ENCODE measurements around the gene STX11. TPM values are rescaled to one million over a fixed set of nuclear protein-coding genes. Genes with fewer than 3 reads are reported as not detected.

Gene STX11
- total RNA-seq, 3 donors from 2014 or later, result 0.84 to 2.7 (median 2.5) TPM

GRCh38 chr6:144156338-144156737 is 6.0 kb downstream of the STX11 start:
- H3K36me3 ChIP-seq (ENCODE audit: low read depth), result no peaks in the 10 kb centered on the region
- TF ChIP-seq, protein P1, sequence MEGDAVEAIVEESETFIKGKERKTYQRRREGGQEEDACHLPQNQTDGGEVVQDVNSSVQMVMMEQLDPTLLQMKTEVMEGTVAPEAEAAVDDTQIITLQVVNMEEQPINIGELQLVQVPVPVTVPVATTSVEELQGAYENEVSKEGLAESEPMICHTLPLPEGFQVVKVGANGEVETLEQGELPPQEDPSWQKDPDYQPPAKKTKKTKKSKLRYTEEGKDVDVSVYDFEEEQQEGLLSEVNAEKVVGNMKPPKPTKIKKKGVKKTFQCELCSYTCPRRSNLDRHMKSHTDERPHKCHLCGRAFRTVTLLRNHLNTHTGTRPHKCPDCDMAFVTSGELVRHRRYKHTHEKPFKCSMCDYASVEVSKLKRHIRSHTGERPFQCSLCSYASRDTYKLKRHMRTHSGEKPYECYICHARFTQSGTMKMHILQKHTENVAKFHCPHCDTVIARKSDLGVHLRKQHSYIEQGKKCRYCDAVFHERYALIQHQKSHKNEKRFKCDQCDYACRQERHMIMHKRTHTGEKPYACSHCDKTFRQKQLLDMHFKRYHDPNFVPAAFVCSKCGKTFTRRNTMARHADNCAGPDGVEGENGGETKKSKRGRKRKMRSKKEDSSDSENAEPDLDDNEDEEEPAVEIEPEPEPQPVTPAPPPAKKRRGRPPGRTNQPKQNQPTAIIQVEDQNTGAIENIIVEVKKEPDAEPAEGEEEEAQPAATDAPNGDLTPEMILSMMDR (IDR thresholded peaks at IDR 0.05), result no peak
- no peaks in the 10 kb centered on the region for H3K9me3 ChIP-seq
- no peak overlapping the region for H3K4me3 ChIP-seq
- no peaks in the 10 kb centered on the region for H3K4me1 ChIP-seq (ENCODE audit: low read depth)
- ATAC-seq (no peak), DNase-seq (no peak)
- intact Hi-C loops (cut with DNase I, micrococcal nuclease), result no loop called here

- intact Hi-C loops (cut with DNase I, micrococcal nuclease), result no loop called here
- Histone ChIP-seq H3K36me3 (ENCODE audit: low read depth) (no peaks in the 10 kb centered on the region), H3K4me3 (no peak overlapping the region), H3K9me3 (no peaks in the 10 kb centered on the region), H3K4me1 (ENCODE audit: low read depth) (no peaks in the 10 kb centered on the region)
- DNase-seq (no peak), ATAC-seq (no peak)
- TF ChIP-seq, protein P1 (IDR thresholded peaks at IDR 0.05), result no peak
Observed at GRCh38 chr6:144156991-144157390, 6.7 kb downstream of the STX11 start.

GRCh38 chr6:144158133-144158532 is 7.8 kb downstream of the STX11 start:
- no peaks in the 10 kb centered on the region for H3K4me1 ChIP-seq (ENCODE audit: low read depth)
- no peaks in the 10 kb centered on the region for H3K9me3 ChIP-seq
- intact Hi-C loops (cut with DNase I, micrococcal nuclease), result no loop called here
- TF ChIP-seq, protein P1 (IDR thresholded peaks at IDR 0.05), result no peak
- H3K36me3 ChIP-seq (ENCODE audit: low read depth), result no peaks in the 10 kb centered on the region
- ATAC-seq (no peak), DNase-seq (no peak)
- H3K4me3 ChIP-seq, result no peak overlapping the region

DNA sequence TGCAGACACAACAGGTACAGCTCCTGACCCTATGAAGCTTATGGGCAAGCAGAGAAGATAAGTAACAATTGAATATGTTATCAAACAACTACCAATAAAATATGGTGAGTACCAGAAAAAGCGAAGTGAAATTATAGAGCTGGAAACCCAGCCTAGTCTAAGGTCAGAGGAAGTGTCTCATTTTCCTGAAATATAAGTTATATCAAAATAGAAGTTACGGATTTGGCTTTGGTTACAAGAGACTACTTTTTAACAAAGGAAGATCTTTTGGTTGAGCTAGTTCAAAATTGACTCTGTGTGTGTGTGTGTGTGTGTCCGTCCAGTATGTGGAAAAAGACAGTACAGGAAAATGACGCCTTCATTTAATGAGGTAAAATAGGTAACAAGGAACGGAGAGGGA is 8.9 kb downstream of the STX11 start:
- TF ChIP-seq, protein P1 (IDR thresholded peaks at IDR 0.05), result no peak
- no peaks in the 10 kb centered on the region for H3K36me3 ChIP-seq (ENCODE audit: low read depth)
- H3K9me3 ChIP-seq, result no peaks in the 10 kb centered on the region
- no peaks in the 10 kb centered on the region for H3K4me1 ChIP-seq (ENCODE audit: low read depth)
- no peak for DNase-seq
- intact Hi-C loops (cut with DNase I, micrococcal nuclease), result no loop called here
- no peak for ATAC-seq
- H3K4me3 ChIP-seq, result no peak overlapping the region

DNA sequence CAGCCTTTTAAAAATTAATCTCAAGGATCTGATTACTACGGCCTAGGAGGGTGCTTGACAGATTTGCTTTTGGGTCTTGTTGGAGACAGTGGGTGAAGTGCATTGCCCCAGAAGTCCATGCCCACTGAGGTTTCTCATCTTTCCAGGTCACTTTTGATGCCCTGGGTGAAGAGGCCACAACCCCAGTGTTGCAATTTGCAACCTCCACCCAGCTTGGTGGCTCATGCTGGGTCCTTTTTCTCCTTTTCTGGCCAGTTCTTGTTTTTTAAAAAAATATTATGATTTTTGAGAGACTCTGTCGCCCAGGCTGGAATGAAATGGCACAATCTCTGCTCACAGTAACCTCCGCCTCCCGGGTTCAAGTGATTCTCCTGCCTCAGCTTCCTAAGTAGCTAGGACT is 9.4 kb downstream of the STX11 start:
- TF ChIP-seq, protein P1 (IDR thresholded peaks at IDR 0.05), result no peak
- Histone ChIP-seq H3K9me3 (no peaks in the 10 kb centered on the region), H3K4me3 (no peak overlapping the region), H3K4me1 (ENCODE audit: low read depth) (no peaks in the 10 kb centered on the region), H3K36me3 (ENCODE audit: low read depth) (no peaks in the 10 kb centered on the region)
- intact Hi-C loops (cut with DNase I, micrococcal nuclease), result no loop called here
- ATAC-seq, result no peak
- DNase-seq, result no peak

GRCh38 chr6:144160431-144161005 is 10.2 kb downstream of the STX11 start:
- Histone ChIP-seq H3K36me3 (ENCODE audit: low read depth) (no peaks in the 10 kb centered on the region), H3K4me3 (no peak overlapping the region), H3K9me3 (no peaks in the 10 kb centered on the region), H3K4me1 (ENCODE audit: low read depth) (no peaks in the 10 kb centered on the region)
- intact Hi-C loops (cut with DNase I, micrococcal nuclease), result no loop called here
- no peak for ATAC-seq
- TF ChIP-seq, protein P1 (IDR thresholded peaks at IDR 0.05), result no peak
- no peak for DNase-seq

All from mucosa of descending colon (tissue), 3 donors.